HEK293T (cell line): ENCODE results near the gene HIGD1A.

Source experiments
- CTCF ChIA-PET: fragments of 350-600 bp; formaldehyde crosslinking; extraction: SDS; loops from one replicate; lab custom pipeline; 2021; ENCODE audit warnings: antibody characterized with exemption, inconsistent platforms; lab: Yijun Ruan, JAX
- POLR2A ChIA-PET: fragments of 350-600 bp; formaldehyde crosslinking; extraction: SDS; loops from one replicate; lab custom pipeline; 2020; ENCODE audit warnings: antibody characterized with exemption, inconsistent platforms; lab: Yijun Ruan, JAX
- DNase-seq: peaks from one replicate; pipeline ENCODE4 v3.0.0; 2012; ENCODE audit warnings: mixed read lengths; ENCODE audit errors: extremely low spot score
- ARNT ChIP-seq: fragments of 450-650 bp; IDR thresholded peaks from 2 replicates; pipeline ENCODE4 v1.6.1; 2017; ENCODE audit warnings: mild to moderate bottlenecking
- BHLHE40 ChIP-seq: fragments of 450-650 bp; IDR thresholded peaks from 2 replicates; pipeline ENCODE4 v1.6.1; 2016; ENCODE audit warnings: mild to moderate bottlenecking, moderate library complexity, borderline replicate concordance
- CTBP1 ChIP-seq: fragments of 450-650 bp; IDR thresholded peaks from 2 replicates; pipeline ENCODE4 v1.6.1; 2016; ENCODE audit warnings: borderline replicate concordance
- ELF4 ChIP-seq: fragments of 450-650 bp; IDR thresholded peaks from 2 replicates; pipeline ENCODE4 v1.6.1; 2017; ENCODE audit warnings: antibody characterized with exemption
- FOXA1 ChIP-seq: fragments of 450-650 bp; IDR thresholded peaks from 2 replicates; pipeline ENCODE4 v1.6.1; 2016; ENCODE audit warnings: mild to moderate bottlenecking
- FOXK2 ChIP-seq: fragments of 450-650 bp; IDR thresholded peaks from 2 replicates; pipeline ENCODE4 v1.6.1; 2016; ENCODE audit warnings: mild to moderate bottlenecking
- FOXM1 ChIP-seq: fragments of 450-650 bp; IDR thresholded peaks from 2 replicates; pipeline ENCODE4 v1.6.1; 2017; ENCODE audit warnings: mild to moderate bottlenecking, borderline replicate concordance
- HDGF ChIP-seq: fragments of 450-650 bp; IDR thresholded peaks from 2 replicates; pipeline ENCODE4 v1.6.1; 2017; ENCODE audit warnings: antibody characterized with exemption, borderline replicate concordance
- L3MBTL2 ChIP-seq: fragments of 450-650 bp; conservative IDR thresholded peaks from 2 replicates; pipeline ENCODE4 v1.6.1; 2016; ENCODE audit warnings: mild to moderate bottlenecking
- LEF1 ChIP-seq: fragments of 450-650 bp; IDR thresholded peaks from 2 replicates; pipeline ENCODE4 v1.6.1; 2017; ENCODE audit warnings: mild to moderate bottlenecking, borderline replicate concordance
- NFRKB ChIP-seq: fragments of 450-650 bp; IDR thresholded peaks from 2 replicates; pipeline ENCODE4 v1.6.1; 2016; ENCODE audit warnings: mild to moderate bottlenecking, moderate library complexity
- PKNOX1 ChIP-seq: fragments of 450-650 bp; IDR thresholded peaks from 2 replicates; pipeline ENCODE4 v1.6.1; 2016
- SP1 ChIP-seq: fragments of 450-650 bp; IDR thresholded peaks from 2 replicates; pipeline ENCODE4 v1.6.1; 2017
- SUZ12 ChIP-seq: fragments of 450-650 bp; IDR thresholded peaks from 2 replicates; pipeline ENCODE4 v1.6.1; 2016; ENCODE audit warnings: mild to moderate bottlenecking
- TARDBP ChIP-seq: fragments of 450-650 bp; IDR thresholded peaks from 2 replicates; pipeline ENCODE4 v1.6.1; 2016
- ZNF384 ChIP-seq: fragments of 450-650 bp; IDR thresholded peaks from 2 replicates; pipeline ENCODE4 v1.6.1; 2016

The HIGD1A gene

GRCh38 chr3:42847731-42848130 lies 43.4 kb upstream of the HIGD1A start:
- DNase-seq: no peak
- POLR2A ChIA-PET: no interaction called here
- CTCF ChIA-PET: no interaction called here

DNA sequence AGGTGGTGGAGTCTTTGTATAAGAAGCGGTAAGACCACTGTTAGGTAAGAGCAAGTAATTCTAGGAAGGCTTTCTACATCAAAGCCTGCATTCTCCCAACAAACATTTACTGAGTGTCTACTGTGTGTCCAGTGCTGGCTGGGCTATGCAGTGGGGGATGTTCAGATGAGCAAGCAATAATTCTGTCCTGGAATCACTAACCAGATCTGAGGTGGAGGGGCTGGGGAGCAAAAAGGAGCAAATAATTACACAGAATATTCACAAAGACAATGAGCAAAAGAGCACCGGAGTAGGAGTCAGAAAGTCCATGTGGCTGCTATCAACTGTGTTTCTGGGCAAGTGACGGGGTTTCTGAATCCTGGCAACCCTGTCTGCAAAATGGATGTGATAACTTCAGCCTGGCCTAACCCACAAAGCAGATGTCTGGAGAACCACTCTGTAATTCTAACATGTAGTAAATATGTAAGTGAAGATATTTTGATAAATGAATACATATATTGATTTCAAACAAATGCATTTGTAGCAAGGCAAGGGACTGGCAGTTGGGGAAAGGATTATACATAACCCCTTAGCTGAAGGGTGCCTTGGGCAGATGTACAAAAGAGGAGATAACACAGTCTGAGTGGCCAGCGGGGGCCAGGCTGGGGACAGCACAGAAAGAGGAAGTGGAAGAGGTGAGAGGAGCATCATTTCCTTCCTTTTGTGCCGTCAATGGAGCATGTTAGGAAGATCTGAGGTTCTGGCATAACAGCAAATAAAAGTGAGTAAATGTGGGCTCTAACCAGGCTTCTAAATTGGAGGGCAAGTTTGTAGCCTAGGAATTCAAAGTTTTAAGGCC lies 42.6 kb upstream of the HIGD1A start:
- no peak for DNase-seq
- TF ChIP-seq L3MBTL2: no peak
- no peak for TF ChIP-seq FOXK2
- TF ChIP-seq CTBP1: no peak
- TF ChIP-seq SUZ12: no peak
- TF ChIP-seq ARNT: no peak
- no peak for TF ChIP-seq ELF4
- no peak for TF ChIP-seq NFRKB
- ChIA-PET POLR2A (no interaction called here), CTCF (no interaction called here)

More at GRCh38 chr3:42847731-42848130, 43.4 kb upstream of the HIGD1A start:
- TF ChIP-seq SUZ12 (no peak), CTBP1 (no peak), NFRKB (no peak), ZNF384 (no peak), TARDBP (no peak), FOXA1 (no peak), ELF4 (no peak), SP1 (no peak), FOXK2 (no peak), ARNT (no peak)

GRCh38 chr3:42844815-42845214 lies 40.5 kb upstream of the HIGD1A start:
- ChIA-PET CTCF (no interaction called here), POLR2A (no interaction called here)
- no peak for DNase-seq
- TF ChIP-seq NFRKB: no peak
- TF ChIP-seq CTBP1: no peak
- no peak for TF ChIP-seq HDGF
- TF ChIP-seq L3MBTL2: no peak
- TF ChIP-seq PKNOX1: no peak
- no peak for TF ChIP-seq ARNT
- TF ChIP-seq LEF1: no peak
- TF ChIP-seq SUZ12: no peak
- TF ChIP-seq TARDBP: no peak
- no peak for TF ChIP-seq SP1
- no peak for TF ChIP-seq FOXM1
- TF ChIP-seq FOXA1: no peak
- TF ChIP-seq ELF4: no peak
- TF ChIP-seq ZNF384: no peak
- TF ChIP-seq FOXK2: no peak
- TF ChIP-seq BHLHE40: no peak

- TF ChIP-seq ARNT (no peak), TARDBP (no peak), FOXA1 (no peak), CTBP1 (no peak), BHLHE40 (no peak), PKNOX1 (no peak), HDGF (no peak), LEF1 (no peak), L3MBTL2 (no peak), NFRKB (no peak), FOXM1 (no peak), SP1 (no peak), ELF4 (no peak), ZNF384 (no peak), FOXK2 (no peak), SUZ12 (no peak)
- CTCF ChIA-PET: no interaction called here
- POLR2A ChIA-PET: no interaction called here
- no peak for DNase-seq
Measured at GRCh38 chr3:42844412-42844713, 40.1 kb upstream of the HIGD1A start.

- ChIA-PET CTCF (no interaction called here), POLR2A (no interaction called here)
- DNase-seq: no peak
- TF ChIP-seq ZNF384: no peak
- TF ChIP-seq FOXM1: no peak
- TF ChIP-seq CTBP1: no peak
Measured at GRCh38 chr3:42843713-42844411, 39.6 kb upstream of the HIGD1A start.

- POLR2A ChIA-PET: interaction anchor here (0.6 kb wide), 1 partner anchor 378 kb away, joined by 3 read pairs; no protein-coding TSS in a partner anchor
- DNase-seq: no peak
- CTCF ChIA-PET: no interaction called here
Measured at GRCh38 chr3:42841332-42841731, 37.0 kb upstream of the HIGD1A start.

More at GRCh38 chr3:42841332-42841731, 37.0 kb upstream of the HIGD1A start:
- TF ChIP-seq FOXM1 (no peak), SUZ12 (no peak), BHLHE40 (no peak), ELF4 (no peak), TARDBP (no peak), ZNF384 (no peak), ARNT (no peak), FOXK2 (no peak), L3MBTL2 (no peak), SP1 (no peak), HDGF (no peak)
